Endodermal cell (in vitro differentiated cells): Measurements from ENCODE around the gene POR. TPM values are rescaled to one million over a fixed set of nuclear protein-coding genes. Genes with fewer than 3 reads are reported as not detected.
A peak's percentile ranks its signal among the peaks of the same experiment; 100 is the strongest.

ENCODE experiments used
- DNase-seq: peaks from one replicate; pipeline ENCODE4 v3.0.0-alpha.2; 2017
- H3K27ac ChIP-seq: 2 replicates; pipeline ENCODE4 v1.5.1; 2013; ENCODE audit warnings: mild to moderate bottlenecking, low read depth, low read length, moderate library complexity
- H3K27me3 ChIP-seq: 2 replicates; pipeline ENCODE4 v1.6.1; 2013; ENCODE audit warnings: mild to moderate bottlenecking, low read length, moderate library complexity; ENCODE audit not compliant: insufficient read depth, control insufficient read depth, poor library complexity, severe bottlenecking
- H3K36me3 ChIP-seq: 2 replicates; pipeline ENCODE4 v1.7.0; 2013; ENCODE audit warnings: mild to moderate bottlenecking, low read length, moderate library complexity; ENCODE audit not compliant: control insufficient read depth, insufficient read depth
- H3K4me1 ChIP-seq: one replicate; pipeline ENCODE4 v1.7.0; 2013; ENCODE audit warnings: low read length; ENCODE audit not compliant: control insufficient read depth, insufficient read depth
- H3K4me3 ChIP-seq: 2 replicates; pipeline ENCODE4 v1.5.1; 2013; ENCODE audit warnings: mild to moderate bottlenecking, low read length, moderate library complexity
- H3K9ac ChIP-seq: 2 replicates; pipeline ENCODE4 v1.6.1; 2013; ENCODE audit warnings: mild to moderate bottlenecking, low read length, moderate library complexity; ENCODE audit not compliant: poor library complexity, severe bottlenecking; ENCODE audit errors: extremely low read depth
- H3K9me3 ChIP-seq: 2 replicates; pipeline ENCODE4 v1.6.1; 2013; ENCODE audit warnings: mild to moderate bottlenecking, low read length, moderate library complexity; ENCODE audit not compliant: control insufficient read depth
- H3K27ac Mint-ChIP-seq: 2 replicates; pipeline ENCODE4 v1.8.0; 2020; ENCODE audit warnings: mixed read lengths
- H3K27me3 Mint-ChIP-seq: 2 replicates; pipeline ENCODE4 v1.8.0; 2021; ENCODE audit warnings: mild to moderate bottlenecking, mixed read lengths; ENCODE audit not compliant: insufficient read depth
- H3K36me3 Mint-ChIP-seq: 2 replicates; pipeline ENCODE4 v1.8.0; 2020; ENCODE audit warnings: low read depth, mixed read lengths
- H3K4me1 Mint-ChIP-seq: 2 replicates; pipeline ENCODE4 v1.8.0; 2020; ENCODE audit warnings: mixed read lengths
- H3K4me3 Mint-ChIP-seq: 2 replicates; pipeline ENCODE4 v1.8.0; 2020; ENCODE audit warnings: mild to moderate bottlenecking, moderate library complexity, mixed read lengths
- H3K9me3 Mint-ChIP-seq: 2 replicates; pipeline ENCODE4 v1.8.0; 2020; ENCODE audit warnings: mild to moderate bottlenecking, mixed read lengths
- CTCF ChIP-seq: fragments of 200-600 bp; sonication (generic); conservative IDR thresholded peaks from 2 replicates; pipeline ENCODE4 v1.5.0; 2021; ENCODE audit warnings: antibody characterized with exemption, mild to moderate bottlenecking
- WGBS, 2 experiments: methylation state at CpG; one replicate each; pipeline versions ENCODE4 v1.1.5 to v1.1.7; 2013; ENCODE audit warnings: missing lambda C conversion rate in 2 of 2, mixed read lengths in 1 of 2; ENCODE audit not compliant: insufficient coverage in 1 of 2, insufficient read length in 1 of 2; 5-methylcytosine and 5-hydroxymethylcytosine counted together
- total RNA-seq, 2 donors: library from RNA; stranded (reverse); fragmentation: NEBNext Ultra II Directional in 1 of 2; extraction: Animal tissue kit (Norgen Biotek cat#: 25700) in 1 of 2; gene quantifications; 2 replicates in 1 of 2; 3 replicates in 1 of 2; pipeline ENCODE4 v1.2.1, GENCODE V29; 2021

The POR gene
- total RNA-seq, 2 donors from 2014 or later = 85.2 to 92.9 TPM

GRCh38 chr7:75875113-75876080 lies 39.6 kb upstream of the POR start:
- Histone ChIP-seq H3K4me3 (no peak overlapping the region), H3K27me3 (no peaks in the 10 kb centered on the region), H3K4me1 (peaks cover 3% of the 10 kb centered on the region), H3K9ac (no peak overlapping the region), H3K36me3 (peaks cover 1% of the 10 kb centered on the region), H3K27ac (no peak overlapping the region), H3K9me3 (no peaks in the 10 kb centered on the region)
- Mint-ChIP-seq H3K36me3 (peaks cover 3% of the 10 kb centered on the region), H3K4me1 (peaks cover 21% of the 10 kb centered on the region), H3K9me3 (no peaks in the 10 kb centered on the region), H3K27ac (no peak overlapping the region), H3K27me3 (peaks cover 2% of the 10 kb centered on the region), H3K4me3 (no peak overlapping the region)
- 92% methylated on average over 21 of the region's 21 CpGs for WGBS, 2 experiments
- no peak for DNase-seq
- no peak for TF ChIP-seq CTCF

GRCh38 chr7:75876126-75876881 lies 38.7 kb upstream of the POR start:
- 88% methylated on average over 9 to 11 of the region's 11 CpGs for WGBS, 2 experiments
- no peaks in the 10 kb centered on the region for H3K9me3 ChIP-seq
- H3K36me3 ChIP-seq = peaks cover 10% of the 10 kb centered on the region
- no peak overlapping the region for H3K9ac ChIP-seq
- H3K4me1 Mint-ChIP-seq = peaks cover 24% of the 10 kb centered on the region
- H3K4me3 Mint-ChIP-seq = no peak overlapping the region
- DNase-seq = peak; percentile 30
- H3K9me3 Mint-ChIP-seq = no peaks in the 10 kb centered on the region
- H3K27ac ChIP-seq = no peak overlapping the region
- H3K27ac Mint-ChIP-seq = no peak overlapping the region
- peaks cover 2% of the 10 kb centered on the region for H3K27me3 Mint-ChIP-seq
- TF ChIP-seq CTCF = no peak
- H3K4me3 ChIP-seq = no peak overlapping the region
- peaks cover 11% of the 10 kb centered on the region for H3K36me3 Mint-ChIP-seq
- peaks cover 3% of the 10 kb centered on the region for H3K4me1 ChIP-seq
- no peaks in the 10 kb centered on the region for H3K27me3 ChIP-seq

GRCh38 chr7:75878312-75878768 lies 36.6 kb upstream of the POR start:
- Mint-ChIP-seq H3K27ac (no peak overlapping the region), H3K4me3 (peak overlapping the region; percentile 88), H3K4me1 (peaks cover 32% of the 10 kb centered on the region), H3K27me3 (no peaks in the 10 kb centered on the region), H3K36me3 (peaks cover 32% of the 10 kb centered on the region), H3K9me3 (no peaks in the 10 kb centered on the region)
- Histone ChIP-seq H3K27ac (no peak overlapping the region), H3K4me3 (no peak overlapping the region), H3K36me3 (peaks cover 30% of the 10 kb centered on the region), H3K4me1 (peaks cover 3% of the 10 kb centered on the region), H3K9ac (no peak overlapping the region), H3K27me3 (no peaks in the 10 kb centered on the region), H3K9me3 (no peaks in the 10 kb centered on the region)
- peak; percentile 46 for DNase-seq
- WGBS, 2 experiments = 43 to 51% methylated on average over 7 to 10 of the region's 10 CpGs
- no peak for TF ChIP-seq CTCF
